Endometrial microvascular endothelial cells (primary cell): Measurements from ENCODE around the gene CEACAM20. TPM values are rescaled to one million over a fixed set of nuclear protein-coding genes. Genes with fewer than 3 reads are reported as not detected.
"Not testable (repeated sequence)": the region's sequence is repeated elsewhere in the genome, so short reads cannot be mapped to it uniquely, and the experiment has no call there.

ENCODE experiments used
- in situ Hi-C: cut with HindIII; loops from 2 replicates; pipeline ENCODE4 v1.10.0; 2017; ENCODE audit warnings: low sequenced_read_pairs, low pct_unique_long_range_greater_than_20kb; ENCODE audit errors: inconsistent ontology term
- total RNA-seq: library from RNA; depleted of rRNA; stranded (reverse); fragments of >200 nt; gene quantifications from one replicate; pipeline ENCODE4 v1.2.3, GENCODE V29; 2015; ENCODE audit errors: inconsistent ontology term

The CEACAM20 gene
- total RNA-seq, 1 donor from 2014 or later = not detected

- in situ Hi-C loops = no loop called here
Measured at GRCh38 chr19:44551850-44552249, 22.4 kb upstream of the CEACAM20 start.

- in situ Hi-C loops = not testable (repeated sequence)
Measured at GRCh38 chr19:44550976-44551375, 21.5 kb upstream of the CEACAM20 start.

GRCh38 chr19:44549507-44549906, 20.0 kb upstream of the CEACAM20 start:
- in situ Hi-C loops = no loop called here

- in situ Hi-C loops = no loop called here
Measured at GRCh38 chr19:44548736-44549135, 19.3 kb upstream of the CEACAM20 start.

- in situ Hi-C loops = no loop called here
Measured at GRCh38 chr19:44544031-44544430, 14.6 kb upstream of the CEACAM20 start.

- in situ Hi-C loops = no loop called here
Measured at GRCh38 chr19:44542671-44543070, 13.2 kb upstream of the CEACAM20 start.

GRCh38 chr19:44540736-44541135, 11.3 kb upstream of the CEACAM20 start:
- in situ Hi-C loops = no loop called here

GRCh38 chr19:44539991-44540390, 10.5 kb upstream of the CEACAM20 start:
- in situ Hi-C loops = no loop called here

- in situ Hi-C loops = no loop called here
Measured at GRCh38 chr19:44539236-44539826, 9.9 kb upstream of the CEACAM20 start.

- in situ Hi-C loops = not testable (repeated sequence)
Measured at GRCh38 chr19:44535361-44535760, 5.9 kb upstream of the CEACAM20 start.

- in situ Hi-C loops = no loop called here
Measured at GRCh38 chr19:44532819-44533218, 3.3 kb upstream of the CEACAM20 start.

- in situ Hi-C loops = no loop called here
Measured at GRCh38 chr19:44530777-44531176, 1.3 kb upstream of the CEACAM20 start.

- in situ Hi-C loops = no loop called here
Measured at GRCh38 chr19:44527554-44527953, 1.9 kb downstream of the CEACAM20 start.

- in situ Hi-C loops = no loop called here
Measured at GRCh38 chr19:44525721-44526430, 3.6 kb downstream of the CEACAM20 start.

- in situ Hi-C loops = no loop called here
Measured at GRCh38 chr19:44521370-44521769, 8.1 kb downstream of the CEACAM20 start.

- in situ Hi-C loops = no loop called here
Measured at GRCh38 chr19:44517146-44517545, 12.3 kb downstream of the CEACAM20 start.

GRCh38 chr19:44515907-44516306, 13.6 kb downstream of the CEACAM20 start:
- in situ Hi-C loops = no loop called here

GRCh38 chr19:44515031-44515430, 14.4 kb downstream of the CEACAM20 start:
- in situ Hi-C loops = no loop called here

GRCh38 chr19:44512326-44513298, 16.9 kb downstream of the CEACAM20 start:
- in situ Hi-C loops = no loop called here

- in situ Hi-C loops = no loop called here
Measured at GRCh38 chr19:44509478-44509877, 20.0 kb downstream of the CEACAM20 start.
